Sigmoid colon (tissue), 7 donors: ENCODE measurements around the gene TRAF3IP1. TPM values are rescaled to one million over a fixed set of nuclear protein-coding genes. Genes with fewer than 3 reads are reported as not detected.

Experiments used
- DNase-seq: peaks from one replicate; pipeline ENCODE4 v3.0.0-alpha.2; 2019
- H3K27ac ChIP-seq, 4 donors: fragments of 200-600 bp; sonication (generic); one replicate each; pipeline ENCODE4 v1.5.1; 2016 to 2019; ENCODE audit warnings: mild to moderate bottlenecking in 1 of 4
- H3K27me3 ChIP-seq, 3 donors: fragments of 200-600 bp; sonication (generic); one replicate each; pipeline ENCODE4 v1.5.1; 2019; ENCODE audit warnings: mild to moderate bottlenecking in 1 of 3
- H3K36me3 ChIP-seq, 4 donors: fragments of 200-600 bp; sonication (generic); one replicate each; pipeline ENCODE4 v1.5.1; 2016 to 2019
- H3K4me1 ChIP-seq, 4 donors: fragments of 200-600 bp; sonication (generic); one replicate each; pipeline ENCODE4 v1.5.1; 2017 to 2019
- H3K4me3 ChIP-seq, 4 donors: fragments of 200-600 bp; sonication (generic); one replicate each; pipeline ENCODE4 v1.5.1; 2017 to 2019; ENCODE audit warnings: mild to moderate bottlenecking in 2 of 4, moderate library complexity in 1 of 4
- H3K9me3 ChIP-seq, 4 donors: fragments of 200-600 bp in 3 of 4; sonication (generic) in 3 of 4; one replicate each; pipeline versions ENCODE4 v1.5.1 to v1.6.1; 2013 to 2019
- EP300 ChIP-seq, 4 donors: sonication (generic); formaldehyde crosslinking; IDR thresholded peaks; one replicate each; pipeline ENCODE4 v1.6.1; 2017; ENCODE audit warnings: antibody characterized with exemption in 4 of 4
- POLR2A ChIP-seq, 2 donors: fragments of 450-650 bp; IDR thresholded peaks; one replicate each; pipeline ENCODE4 v1.6.1; 2016; ENCODE audit warnings: antibody characterized with exemption in 2 of 2, mild to moderate bottlenecking in 2 of 2, moderate library complexity in 2 of 2
- POLR2AphosphoS5 ChIP-seq, 4 donors: sonication (generic); formaldehyde crosslinking; IDR thresholded peaks; one replicate each; pipeline ENCODE4 v1.6.1; 2017; ENCODE audit warnings: antibody characterized with exemption in 4 of 4
- WGBS, 2 donors: extraction: QIAGEN DNeasy Blood & Tissue Kit; methylation state at CpG; one replicate each; pipeline ENCODE4 v1.1.7; 2013; 5-methylcytosine and 5-hydroxymethylcytosine counted together
- intact Hi-C: fragments of 100-400 bp; cut with DNase I; formaldehyde crosslinking; loops from one replicate; pipeline ENCODE4 v1.15.1; 2023
- polyA plus RNA-seq, 3 donors: library from polyadenylated mRNA; stranded (reverse); fragments of 200-250 nt; gene quantifications; one replicate each; pipeline ENCODE4 v1.2.3, GENCODE V29; 2013
- total RNA-seq, 4 donors: library from RNA; depleted of rRNA; stranded (reverse); fragments of >200 nt; gene quantifications; one replicate each; pipeline ENCODE4 v1.1.0, GENCODE V29; 2016
- TF ChIP-seq, protein P1 (sequence below), 4 experiments: fragments of 450-650 bp in 3 of 4; fragments of 200-600 bp in 1 of 4; IDR thresholded peaks; one replicate each; pipeline ENCODE4 v1.5.1; 2016 to 2019; ENCODE audit warnings: antibody characterized with exemption in 4 of 4, mild to moderate bottlenecking in 3 of 4, moderate library complexity in 2 of 4
- donor health status: healthy with polysubstance abuse.
- donor health status: Bipolar disorder and iron deficiency.
- donor health status: healthy.

The TRAF3IP1 gene
- total and polyA plus RNA-seq, 7 donors = 6.9 to 20.8 (median 17.5) TPM

DNA sequence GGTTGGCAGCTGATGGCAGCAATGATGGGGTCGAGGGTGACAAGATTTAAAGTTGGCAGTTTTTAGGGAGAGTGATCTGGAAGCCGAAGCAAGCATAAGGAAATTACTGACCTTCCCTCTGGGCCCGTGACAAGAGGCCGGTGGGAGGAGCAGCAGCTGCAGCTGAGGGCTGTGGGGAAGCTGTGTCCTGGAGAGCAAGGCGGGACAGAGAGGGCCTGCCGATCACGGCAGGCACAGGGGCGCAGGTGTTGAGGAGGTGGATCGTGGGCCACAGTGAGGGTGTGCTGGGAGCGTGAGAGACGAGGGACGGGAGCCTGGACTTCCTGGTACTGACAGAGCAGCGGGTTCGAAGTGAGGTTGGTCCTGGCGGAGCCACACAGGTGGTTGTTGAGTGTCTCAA, 31.0 kb downstream of the TRAF3IP1 start:
- Histone ChIP-seq H3K27me3 (no peaks in the 10 kb centered on the region), H3K4me1 (no peaks in the 10 kb centered on the region), H3K9me3 (no peaks in the 10 kb centered on the region), H3K36me3 (peaks cover 0 to 70% (median 24%) of the 10 kb centered on the region in 4 donors), H3K27ac (no peak overlapping the region), H3K4me3 (no peak overlapping the region)
- no peak for DNase-seq
- WGBS, 2 donors = 86 to 88% methylated on average over 15 of the region's 15 CpGs
- TF ChIP-seq, protein P1, sequence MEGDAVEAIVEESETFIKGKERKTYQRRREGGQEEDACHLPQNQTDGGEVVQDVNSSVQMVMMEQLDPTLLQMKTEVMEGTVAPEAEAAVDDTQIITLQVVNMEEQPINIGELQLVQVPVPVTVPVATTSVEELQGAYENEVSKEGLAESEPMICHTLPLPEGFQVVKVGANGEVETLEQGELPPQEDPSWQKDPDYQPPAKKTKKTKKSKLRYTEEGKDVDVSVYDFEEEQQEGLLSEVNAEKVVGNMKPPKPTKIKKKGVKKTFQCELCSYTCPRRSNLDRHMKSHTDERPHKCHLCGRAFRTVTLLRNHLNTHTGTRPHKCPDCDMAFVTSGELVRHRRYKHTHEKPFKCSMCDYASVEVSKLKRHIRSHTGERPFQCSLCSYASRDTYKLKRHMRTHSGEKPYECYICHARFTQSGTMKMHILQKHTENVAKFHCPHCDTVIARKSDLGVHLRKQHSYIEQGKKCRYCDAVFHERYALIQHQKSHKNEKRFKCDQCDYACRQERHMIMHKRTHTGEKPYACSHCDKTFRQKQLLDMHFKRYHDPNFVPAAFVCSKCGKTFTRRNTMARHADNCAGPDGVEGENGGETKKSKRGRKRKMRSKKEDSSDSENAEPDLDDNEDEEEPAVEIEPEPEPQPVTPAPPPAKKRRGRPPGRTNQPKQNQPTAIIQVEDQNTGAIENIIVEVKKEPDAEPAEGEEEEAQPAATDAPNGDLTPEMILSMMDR (IDR thresholded peaks at IDR 0.05) = no peak
- TF ChIP-seq EP300 (IDR thresholded peaks at IDR 0.05) (no peak), POLR2A (IDR thresholded peaks at IDR 0.05) (no peak), POLR2AphosphoS5 (IDR thresholded peaks at IDR 0.05) (no peak)
- intact Hi-C loops = no loop called here

GRCh38 chr2:238352361-238352760, 32.0 kb downstream of the TRAF3IP1 start:
- intact Hi-C loops = no loop called here
- H3K4me1 ChIP-seq = no peaks in the 10 kb centered on the region
- H3K27ac ChIP-seq = no peak overlapping the region
- H3K27me3 ChIP-seq = no peaks in the 10 kb centered on the region
- 91 to 94% methylated on average over 9 of the region's 9 CpGs for WGBS, 2 donors
- TF ChIP-seq, protein P1 (IDR thresholded peaks at IDR 0.05) = no peak
- TF ChIP-seq POLR2AphosphoS5 (IDR thresholded peaks at IDR 0.05) = no peak
- no peak for TF ChIP-seq POLR2A (IDR thresholded peaks at IDR 0.05)
- no peak for TF ChIP-seq EP300 (IDR thresholded peaks at IDR 0.05)
- no peaks in the 10 kb centered on the region for H3K9me3 ChIP-seq
- peaks cover 0 to 73% (median 27%) of the 10 kb centered on the region in 4 donors for H3K36me3 ChIP-seq
- H3K4me3 ChIP-seq = no peak overlapping the region
- DNase-seq = no peak

- H3K27me3 ChIP-seq = no peaks in the 10 kb centered on the region
- H3K36me3 ChIP-seq = peaks cover 0 to 74% (median 13%) of the 10 kb centered on the region in 4 donors
- H3K4me1 ChIP-seq = peaks cover 0 to 4% (median 2%) of the 10 kb centered on the region in 4 donors
- no peaks in the 10 kb centered on the region for H3K9me3 ChIP-seq
- no peak overlapping the region for H3K4me3 ChIP-seq
- 93 to 96% methylated on average over 3 of the region's 3 CpGs for WGBS, 2 donors
- no peak for DNase-seq
- H3K27ac ChIP-seq = no peak overlapping the region
- intact Hi-C loops = no loop called here
- TF ChIP-seq EP300 (IDR thresholded peaks at IDR 0.05) (no peak), POLR2AphosphoS5 (IDR thresholded peaks at IDR 0.05) (no peak), POLR2A (IDR thresholded peaks at IDR 0.05) (no peak)
- TF ChIP-seq, protein P1 (IDR thresholded peaks at IDR 0.05) = no peak
These were observed 38.5 kb downstream of the TRAF3IP1 start for GRCh38 chr2:238358769-238359168.

DNA sequence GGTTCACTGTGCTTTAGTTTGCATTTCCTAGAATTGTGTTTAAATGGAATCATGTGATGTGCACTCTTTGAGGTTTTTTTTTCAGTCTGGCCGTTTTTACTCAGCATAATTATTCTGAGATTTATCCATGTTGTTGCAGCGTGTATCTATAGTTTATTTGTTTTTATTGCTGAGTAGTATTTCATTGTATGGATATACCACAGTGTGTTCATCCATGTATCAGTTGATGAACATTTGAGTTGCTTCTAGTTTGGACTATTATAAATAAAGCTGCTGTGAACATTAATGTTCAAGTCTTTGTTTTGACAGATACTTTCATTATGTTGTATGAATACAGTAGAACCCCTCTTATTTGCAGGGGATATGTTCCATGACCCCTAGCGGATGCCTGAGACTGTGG, 39.1 kb downstream of the TRAF3IP1 start:
- TF ChIP-seq POLR2AphosphoS5 (IDR thresholded peaks at IDR 0.05) (no peak), EP300 (IDR thresholded peaks at IDR 0.05) (no peak), POLR2A (IDR thresholded peaks at IDR 0.05) (no peak)
- TF ChIP-seq, protein P1 (IDR thresholded peaks at IDR 0.05) = no peak
- H3K4me3 ChIP-seq = no peak overlapping the region
- H3K27ac ChIP-seq = no peak overlapping the region
- WGBS, 2 donors = 89 to 92% methylated on average over 3 of the region's 3 CpGs
- peaks cover 0 to 68% (median 11%) of the 10 kb centered on the region in 4 donors for H3K36me3 ChIP-seq
- H3K4me1 ChIP-seq = peaks cover 0 to 4% (median 2%) of the 10 kb centered on the region in 4 donors
- no peaks in the 10 kb centered on the region for H3K9me3 ChIP-seq
- H3K27me3 ChIP-seq = no peaks in the 10 kb centered on the region
- intact Hi-C loops = no loop called here
- no peak for DNase-seq

DNA sequence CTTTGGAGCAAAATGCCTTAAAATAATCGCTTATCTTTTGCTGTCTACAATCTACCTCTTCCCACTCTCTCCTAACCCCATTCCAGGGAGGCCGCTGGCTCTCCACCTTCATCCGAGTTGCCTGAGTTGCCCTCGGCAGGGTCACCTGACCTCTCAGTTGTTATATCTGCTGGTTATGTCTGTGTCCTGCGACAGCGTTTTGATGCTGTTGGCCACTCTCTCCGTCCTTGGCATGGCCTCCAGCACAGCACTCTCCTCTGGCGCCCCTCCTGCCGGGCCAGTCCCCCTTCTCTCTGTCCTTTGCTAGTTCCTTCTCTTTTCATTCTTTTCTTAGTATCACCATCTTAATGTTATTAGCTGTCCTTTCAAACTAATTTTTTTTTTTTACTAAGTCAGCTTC, 41.6 kb downstream of the TRAF3IP1 start:
- Histone ChIP-seq H3K27ac (no peak overlapping the region), H3K4me3 (no peak overlapping the region), H3K9me3 (no peaks in the 10 kb centered on the region), H3K36me3 (peaks cover 0 to 46% (median 4%) of the 10 kb centered on the region in 4 donors), H3K27me3 (no peaks in the 10 kb centered on the region), H3K4me1 (peaks cover 0 to 4% (median 2%) of the 10 kb centered on the region in 4 donors)
- 90% methylated on average over 9 of the region's 9 CpGs for WGBS, 2 donors
- intact Hi-C loops = loop anchor here (10.0 kb wide), 1 partner anchor 583 kb away; no protein-coding TSS in a partner anchor
- TF ChIP-seq POLR2A (IDR thresholded peaks at IDR 0.05) (no peak), POLR2AphosphoS5 (IDR thresholded peaks at IDR 0.05) (no peak), EP300 (IDR thresholded peaks at IDR 0.05) (no peak)
- TF ChIP-seq, protein P1 (IDR thresholded peaks at IDR 0.05) = no peak
- DNase-seq = no peak
